ENCODE results near the gene NAALADL1.

Gene NAALADL1

DNA sequence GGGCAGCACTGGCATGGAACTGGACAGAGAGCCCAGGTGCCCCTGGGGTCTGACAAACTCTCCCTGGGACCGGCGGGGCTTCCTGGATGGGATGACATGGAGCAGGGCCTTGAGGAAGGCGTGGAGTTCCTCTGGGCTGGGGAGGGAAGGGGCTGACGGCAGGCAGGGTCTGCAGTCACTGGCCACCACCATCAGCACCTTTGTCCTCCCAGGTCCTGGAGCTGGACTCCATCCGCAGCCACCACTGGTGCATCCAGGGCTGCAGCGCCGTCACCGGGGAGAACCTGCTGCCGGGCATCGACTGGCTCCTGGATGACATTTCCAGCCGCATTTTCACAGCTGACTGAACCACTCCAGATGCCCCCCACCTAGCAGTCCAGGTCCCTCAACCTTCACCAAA lies 36.8 kb downstream of the NAALADL1 start:
- DNase-seq (ENCODE audit: low spot score) = no peak
- in situ Hi-C loops (cut with MboI; ENCODE audit: low sequenced_read_pairs, unreplicated experiment) = no loop called here
- TF ChIP-seq, protein P1, sequence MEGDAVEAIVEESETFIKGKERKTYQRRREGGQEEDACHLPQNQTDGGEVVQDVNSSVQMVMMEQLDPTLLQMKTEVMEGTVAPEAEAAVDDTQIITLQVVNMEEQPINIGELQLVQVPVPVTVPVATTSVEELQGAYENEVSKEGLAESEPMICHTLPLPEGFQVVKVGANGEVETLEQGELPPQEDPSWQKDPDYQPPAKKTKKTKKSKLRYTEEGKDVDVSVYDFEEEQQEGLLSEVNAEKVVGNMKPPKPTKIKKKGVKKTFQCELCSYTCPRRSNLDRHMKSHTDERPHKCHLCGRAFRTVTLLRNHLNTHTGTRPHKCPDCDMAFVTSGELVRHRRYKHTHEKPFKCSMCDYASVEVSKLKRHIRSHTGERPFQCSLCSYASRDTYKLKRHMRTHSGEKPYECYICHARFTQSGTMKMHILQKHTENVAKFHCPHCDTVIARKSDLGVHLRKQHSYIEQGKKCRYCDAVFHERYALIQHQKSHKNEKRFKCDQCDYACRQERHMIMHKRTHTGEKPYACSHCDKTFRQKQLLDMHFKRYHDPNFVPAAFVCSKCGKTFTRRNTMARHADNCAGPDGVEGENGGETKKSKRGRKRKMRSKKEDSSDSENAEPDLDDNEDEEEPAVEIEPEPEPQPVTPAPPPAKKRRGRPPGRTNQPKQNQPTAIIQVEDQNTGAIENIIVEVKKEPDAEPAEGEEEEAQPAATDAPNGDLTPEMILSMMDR (IDR thresholded peaks at IDR 0.05; ENCODE audit: borderline replicate concordance, control extremely low read depth, extremely low read depth, insufficient read depth, missing control alignments) = no peak

DNA sequence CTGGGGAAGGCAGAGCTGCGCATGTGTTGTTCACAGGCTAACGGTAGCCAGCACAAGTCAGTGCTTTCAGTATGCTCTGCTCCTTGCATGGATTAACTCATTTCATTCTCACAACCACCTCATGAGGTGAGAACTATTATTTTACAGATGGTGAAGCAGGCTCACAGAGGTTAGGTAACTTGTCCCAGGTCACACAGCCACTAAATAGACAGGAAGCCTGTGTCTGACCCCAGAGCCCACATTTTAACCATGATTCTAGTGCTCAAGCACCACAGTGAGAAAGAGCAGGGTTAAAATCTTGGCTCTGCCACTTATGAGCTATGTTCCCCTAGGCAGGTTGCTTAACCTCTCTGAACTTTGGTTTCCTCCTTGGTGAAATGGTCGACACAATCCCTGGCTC lies 37.4 kb downstream of the NAALADL1 start:
- TF ChIP-seq, protein P1 (IDR thresholded peaks at IDR 0.05; ENCODE audit: borderline replicate concordance, control extremely low read depth, extremely low read depth, insufficient read depth, missing control alignments) = no peak
- in situ Hi-C loops (cut with MboI; ENCODE audit: low sequenced_read_pairs, unreplicated experiment) = no loop called here

DNA sequence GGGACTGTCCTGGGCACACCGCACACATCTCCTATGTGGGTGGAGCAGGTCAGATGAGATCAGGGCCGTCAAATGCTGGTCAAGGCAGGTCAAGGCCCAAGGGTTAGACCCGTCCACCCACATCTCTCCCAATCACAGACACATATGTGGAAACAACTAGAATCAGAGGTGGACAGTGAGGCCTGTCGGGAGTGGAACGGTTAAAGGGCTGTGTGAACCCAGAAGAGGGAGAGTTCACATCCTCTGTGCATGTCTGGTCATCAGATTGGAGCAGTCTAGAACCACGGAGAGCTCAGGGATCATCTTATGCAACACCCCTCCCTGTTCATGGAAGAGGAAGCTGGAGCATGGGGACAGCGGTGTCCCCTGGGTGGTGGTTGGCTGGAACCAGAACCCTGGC lies 38.5 kb downstream of the NAALADL1 start:
- TF ChIP-seq, protein P1 (IDR thresholded peaks at IDR 0.05; ENCODE audit: borderline replicate concordance, control extremely low read depth, extremely low read depth, insufficient read depth, missing control alignments) = no peak
- no peak for DNase-seq (ENCODE audit: low spot score)
- in situ Hi-C loops (cut with MboI; ENCODE audit: low sequenced_read_pairs, unreplicated experiment) = no loop called here

More for the DNA sequence above, 37.4 kb downstream of the NAALADL1 start:
- no peak for DNase-seq (ENCODE audit: low spot score)

DNA sequence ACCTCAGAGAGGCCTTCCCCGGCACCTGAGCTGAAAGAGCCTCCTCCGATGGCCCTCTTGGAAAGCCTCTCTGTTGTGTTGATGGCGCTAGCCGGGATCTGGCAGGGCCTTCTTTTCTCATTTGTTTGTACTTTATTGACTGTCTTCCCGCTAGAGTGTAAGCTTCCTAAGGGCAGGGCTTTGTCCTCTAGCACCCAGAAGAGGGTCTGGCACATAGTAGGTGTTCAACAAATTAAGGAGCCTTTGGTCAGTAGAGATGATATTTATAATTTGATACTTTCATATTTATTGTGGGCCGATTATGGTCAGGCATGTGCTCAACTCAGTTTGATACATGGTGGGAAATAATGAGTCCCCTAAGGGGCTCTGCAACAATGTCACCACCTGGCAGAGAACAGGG lies 40.4 kb downstream of the NAALADL1 start:
- DNase-seq (ENCODE audit: low spot score) = no peak
- TF ChIP-seq, protein P1 (IDR thresholded peaks at IDR 0.05; ENCODE audit: borderline replicate concordance, control extremely low read depth, extremely low read depth, insufficient read depth, missing control alignments) = no peak
- in situ Hi-C loops (cut with MboI; ENCODE audit: low sequenced_read_pairs, unreplicated experiment) = no loop called here

DNA sequence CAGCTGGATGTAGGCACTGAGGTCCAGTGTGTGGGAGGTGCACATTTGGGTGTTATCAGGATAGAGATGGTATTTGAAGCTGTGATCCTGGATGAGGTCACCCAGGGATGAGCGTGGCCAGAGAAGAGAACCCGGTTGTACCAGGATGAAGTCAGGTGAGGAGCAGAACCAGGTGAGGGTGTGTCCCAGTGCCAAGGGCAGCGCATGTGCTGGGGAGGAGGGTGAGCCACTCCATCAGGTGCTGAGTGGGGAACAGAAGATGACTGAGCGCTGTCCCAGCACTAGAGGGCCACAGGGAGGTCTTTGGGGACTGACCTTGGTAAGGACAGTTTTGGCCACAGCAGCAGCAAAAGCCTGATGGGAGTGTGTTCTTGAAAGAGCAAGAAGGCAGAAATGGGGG lies 41.6 kb downstream of the NAALADL1 start:
- in situ Hi-C loops (cut with MboI; ENCODE audit: low sequenced_read_pairs, unreplicated experiment) = no loop called here
- no peak for DNase-seq (ENCODE audit: low spot score)
- TF ChIP-seq, protein P1 (IDR thresholded peaks at IDR 0.05; ENCODE audit: borderline replicate concordance, control extremely low read depth, extremely low read depth, insufficient read depth, missing control alignments) = no peak

DNA sequence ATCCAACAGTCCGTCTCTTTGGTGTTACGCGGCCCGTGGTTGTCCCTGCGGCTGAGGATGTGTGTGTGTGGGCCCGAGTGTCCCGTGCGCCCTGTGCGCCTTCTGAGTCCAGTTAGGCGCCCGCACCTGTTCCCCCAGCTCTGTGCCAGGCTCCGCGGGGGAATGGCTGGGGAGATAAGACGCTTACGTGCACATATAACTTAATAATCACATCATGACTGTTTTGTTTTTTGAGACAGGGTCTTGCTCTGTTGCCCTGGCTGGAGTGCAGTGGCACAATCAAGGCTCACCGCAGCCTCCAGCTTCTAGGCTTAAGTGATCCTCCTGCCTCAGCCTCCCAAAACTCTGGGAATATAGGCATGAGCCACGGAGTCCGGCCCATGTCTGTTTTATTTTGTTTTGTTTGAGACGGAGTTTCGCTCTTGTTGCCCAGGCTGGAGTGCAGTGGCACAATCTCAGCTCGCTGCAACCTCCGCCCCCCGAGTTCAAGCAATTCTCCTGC lies 43.6 kb downstream of the NAALADL1 start:
- in situ Hi-C loops (cut with MboI; ENCODE audit: low sequenced_read_pairs, unreplicated experiment) = no loop called here
- DNase-seq (ENCODE audit: low spot score) = no peak

More for the DNA sequence above, 43.6 kb downstream of the NAALADL1 start:
- TF ChIP-seq, protein P1 (IDR thresholded peaks at IDR 0.05; ENCODE audit: borderline replicate concordance, control extremely low read depth, extremely low read depth, insufficient read depth, missing control alignments) = no peak

All from GM13976 (cell line).